NCI-H2171 (cell line): Measurements from ENCODE around the gene MRPL17.

ENCODE experiments used
- DNase-seq: peaks from one replicate; lab custom pipeline; 2025; lab: John Stamatoyannopoulos, UW

MRPL17 gene

GRCh38 chr11:6632116-6633073 is 50.7 kb downstream of the MRPL17 start:
- no peak for DNase-seq

DNA sequence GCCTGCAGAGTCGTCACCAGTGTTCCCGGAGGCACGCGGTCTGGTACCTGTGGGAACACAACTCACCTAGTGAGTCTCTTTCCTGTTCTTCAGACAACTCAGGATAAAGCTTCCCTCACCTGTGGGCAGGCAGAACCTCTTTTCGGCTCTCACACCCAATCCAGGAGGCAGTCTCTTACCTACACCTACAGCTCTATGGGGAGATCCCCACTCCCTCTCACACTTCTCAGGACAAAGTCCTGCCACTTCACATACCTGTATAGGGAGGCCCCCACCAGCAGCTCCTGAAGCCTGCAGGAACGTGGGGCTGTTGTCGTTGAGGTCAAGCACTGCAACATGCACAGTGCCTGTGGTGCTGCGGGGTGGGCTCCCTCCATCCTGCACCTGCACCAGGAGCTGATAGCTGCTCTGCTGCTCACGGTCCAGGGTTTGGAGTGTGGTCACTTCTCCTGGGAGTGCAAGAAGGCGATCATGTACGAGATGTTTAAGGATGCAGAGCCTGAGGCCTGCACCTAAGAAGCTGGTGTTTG is 51.7 kb downstream of the MRPL17 start:
- DNase-seq = no peak

- no peak for DNase-seq
Observed at GRCh38 chr11:6630632-6631291, 52.4 kb downstream of the MRPL17 start.
